H9 (cell line): ENCODE data around the gene GGACT. TPM values are rescaled to one million over a fixed set of nuclear protein-coding genes. Genes with fewer than 3 reads are reported as not detected.

ENCODE experiments used
- DNase-seq: peaks from one replicate; pipeline ENCODE4 v3.0.0-alpha.2; 2017
- H2AFZ ChIP-seq: one replicate; pipeline ENCODE4 v1.6.1; 2013; ENCODE audit warnings: mild to moderate bottlenecking, low read length, control low read depth, moderate library complexity
- H2AK5ac ChIP-seq: 2 replicates; pipeline ENCODE4 v1.6.1; 2013; ENCODE audit warnings: low read length, control low read depth, mixed read lengths; ENCODE audit not compliant: insufficient read length
- H2BK120ac ChIP-seq: one replicate; pipeline ENCODE4 v1.6.1; 2013; ENCODE audit warnings: low read depth, mild to moderate bottlenecking, low read length, control low read depth, inconsistent platforms; ENCODE audit not compliant: poor library complexity, severe bottlenecking
- H2BK12ac ChIP-seq: 2 replicates; pipeline ENCODE4 v1.6.1; 2013; ENCODE audit warnings: low read length, control low read depth, mixed read lengths, low read depth; ENCODE audit not compliant: insufficient read length
- H2BK15ac ChIP-seq: 2 replicates; pipeline ENCODE4 v1.6.1; 2013; ENCODE audit warnings: low read depth, low read length, control low read depth
- H2BK20ac ChIP-seq: one replicate; pipeline ENCODE4 v1.6.1; 2013; ENCODE audit warnings: low read depth, mild to moderate bottlenecking, low read length, control low read depth, inconsistent platforms; ENCODE audit not compliant: poor library complexity, severe bottlenecking
- H2BK5ac ChIP-seq: 2 replicates; pipeline ENCODE4 v1.6.1; 2013; ENCODE audit warnings: low read length, control low read depth, mixed read lengths; ENCODE audit not compliant: insufficient read length
- H3K14ac ChIP-seq: 2 replicates; pipeline ENCODE4 v1.6.1; 2013; ENCODE audit warnings: low read length, control low read depth; ENCODE audit not compliant: insufficient read depth
- H3K18ac ChIP-seq: 2 replicates; pipeline ENCODE4 v1.6.1; 2013; ENCODE audit warnings: low read depth, mild to moderate bottlenecking, mixed read lengths, low read length, control low read depth; ENCODE audit not compliant: insufficient read length
- H3K23ac ChIP-seq: 2 replicates; pipeline ENCODE4 v1.6.1; 2013; ENCODE audit warnings: low read length, control low read depth, mixed read lengths, low read depth; ENCODE audit not compliant: insufficient read length
- H3K23me2 ChIP-seq: 2 replicates; pipeline ENCODE4 v1.6.1; 2013; ENCODE audit warnings: low read depth, mild to moderate bottlenecking, mixed read lengths, low read length, control low read depth; ENCODE audit not compliant: insufficient read length, poor library complexity, severe bottlenecking
- H3K27ac ChIP-seq: 2 replicates; pipeline ENCODE4 v1.5.1; 2013; ENCODE audit warnings: low read length, control low read depth, mixed read lengths, low read depth; ENCODE audit not compliant: insufficient read length
- H3K27me3 ChIP-seq: 2 replicates; pipeline ENCODE4 v1.6.1; 2013; ENCODE audit warnings: low read length, control low read depth, inconsistent platforms; ENCODE audit not compliant: insufficient read depth
- H3K4ac ChIP-seq: 2 replicates; pipeline ENCODE4 v1.6.1; 2013; ENCODE audit warnings: low read depth, mild to moderate bottlenecking, control low read depth, inconsistent platforms, low read length, moderate library complexity
- H3K4me1 ChIP-seq: 2 replicates; pipeline ENCODE4 v1.6.1; 2013; ENCODE audit warnings: low read length, control low read depth, inconsistent platforms; ENCODE audit not compliant: insufficient read depth
- H3K4me2 ChIP-seq: 2 replicates; pipeline ENCODE4 v1.6.1; 2013; ENCODE audit warnings: low read length, control low read depth, mixed read lengths; ENCODE audit not compliant: insufficient read length, insufficient read depth
- H3K56ac ChIP-seq: 2 replicates; pipeline ENCODE4 v1.6.1; 2013; ENCODE audit warnings: low read depth, mild to moderate bottlenecking, mixed read lengths, low read length, control low read depth; ENCODE audit not compliant: insufficient read length
- H3K79me1 ChIP-seq: 2 replicates; pipeline ENCODE4 v1.6.1; 2013; ENCODE audit warnings: low read depth, mild to moderate bottlenecking, moderate library complexity, low read length, control low read depth, inconsistent platforms; ENCODE audit not compliant: insufficient read depth, poor library complexity, severe bottlenecking
- H3K79me2 ChIP-seq: 2 replicates; pipeline ENCODE4 v1.6.1; 2013; ENCODE audit warnings: low read length, control low read depth, inconsistent platforms; ENCODE audit not compliant: insufficient read depth
- H3K9ac ChIP-seq: 2 replicates; pipeline ENCODE4 v1.6.1; 2013; ENCODE audit warnings: low read length, control low read depth, mixed read lengths; ENCODE audit not compliant: insufficient read length; ENCODE audit errors: extremely low read depth
- H3K9me3 ChIP-seq: one replicate; pipeline ENCODE4 v1.6.1; 2013; ENCODE audit warnings: low read depth, low read length, inconsistent platforms; ENCODE audit not compliant: control insufficient read depth
- H3T11ph ChIP-seq: one replicate; pipeline ENCODE4 v1.6.1; 2013; ENCODE audit warnings: mild to moderate bottlenecking, low read length, control low read depth, inconsistent platforms
- H4K20me1 ChIP-seq: one replicate; pipeline ENCODE4 v1.6.1; 2013; ENCODE audit not compliant: control insufficient read depth, insufficient read length, insufficient read depth
- H4K5ac ChIP-seq: 2 replicates; pipeline ENCODE4 v1.6.1; 2013; ENCODE audit warnings: low read depth, mild to moderate bottlenecking, mixed read lengths, low read length, control low read depth; ENCODE audit not compliant: insufficient read length
- H4K8ac ChIP-seq: replicated peaks from 2 replicates; pipeline ENCODE4 v1.6.1; 2013; ENCODE audit warnings: low read length, control low read depth, mixed read lengths, low read depth; ENCODE audit not compliant: insufficient read length
- H4K91ac ChIP-seq: 2 replicates; pipeline ENCODE4 v1.6.1; 2013; ENCODE audit warnings: low read depth, mild to moderate bottlenecking, moderate library complexity, mixed read lengths, low read length, control low read depth; ENCODE audit not compliant: insufficient read length
- H3K27ac Mint-ChIP-seq, 3 experiments: 2 replicates in 2 of 3; 3 replicates in 1 of 3; pipeline ENCODE4 v1.8.0; 2020 to 2021; ENCODE audit warnings: mixed read lengths in 3 of 3, mild to moderate bottlenecking in 1 of 3, moderate library complexity in 1 of 3
- H3K27me3 Mint-ChIP-seq: 2 replicates; pipeline ENCODE4 v1.8.0; 2021; ENCODE audit warnings: low read depth, mild to moderate bottlenecking, moderate library complexity, mixed read lengths
- H3K36me3 Mint-ChIP-seq, 3 experiments: 2 replicates in 2 of 3; 3 replicates in 1 of 3; pipeline ENCODE4 v1.8.0; 2020 to 2021; ENCODE audit warnings: low read depth in 3 of 3, mixed read lengths in 3 of 3; ENCODE audit not compliant: insufficient read depth in 1 of 3
- H3K4me1 Mint-ChIP-seq, 2 experiments: 2 replicates each; pipeline ENCODE4 v1.8.0; 2020; ENCODE audit warnings: mixed read lengths in 2 of 2
- H3K4me3 Mint-ChIP-seq, 2 experiments: 2 replicates in 1 of 2; 3 replicates in 1 of 2; pipeline ENCODE4 v1.8.0; 2020 to 2021; ENCODE audit warnings: mild to moderate bottlenecking in 2 of 2, mixed read lengths in 2 of 2, moderate library complexity in 1 of 2
- H3K9me3 Mint-ChIP-seq, 2 experiments: 2 replicates in 1 of 2; 3 replicates in 1 of 2; pipeline ENCODE4 v1.8.0; 2020; ENCODE audit warnings: mild to moderate bottlenecking in 2 of 2, mixed read lengths in 2 of 2, moderate library complexity in 1 of 2
- WGBS: extraction: QIAGEN DNeasy Blood & Tissue Kit; methylation state at CpG from one replicate; pipeline ENCODE4 v1.1.7; 2013; ENCODE audit warnings: missing lambda C conversion rate, low lambda C conversion rate, mixed read lengths; ENCODE audit not compliant: insufficient read length; ENCODE audit errors: extremely low coverage; 5-methylcytosine and 5-hydroxymethylcytosine counted together
- total RNA-seq: library from RNA; stranded (reverse); gene quantifications from 2 replicates; pipeline ENCODE4 v1.2.1, GENCODE V29; 2021
- TF ChIP-seq, protein P1 (sequence below): fragments of 200-600 bp; sonication (generic); conservative IDR thresholded peaks from 3 replicates; pipeline ENCODE4 v1.8.0; 2021; ENCODE audit warnings: antibody characterized with exemption, mild to moderate bottlenecking

Gene GGACT
- total RNA-seq, 1 experiment from 2014 or later: 1.3 TPM

DNA sequence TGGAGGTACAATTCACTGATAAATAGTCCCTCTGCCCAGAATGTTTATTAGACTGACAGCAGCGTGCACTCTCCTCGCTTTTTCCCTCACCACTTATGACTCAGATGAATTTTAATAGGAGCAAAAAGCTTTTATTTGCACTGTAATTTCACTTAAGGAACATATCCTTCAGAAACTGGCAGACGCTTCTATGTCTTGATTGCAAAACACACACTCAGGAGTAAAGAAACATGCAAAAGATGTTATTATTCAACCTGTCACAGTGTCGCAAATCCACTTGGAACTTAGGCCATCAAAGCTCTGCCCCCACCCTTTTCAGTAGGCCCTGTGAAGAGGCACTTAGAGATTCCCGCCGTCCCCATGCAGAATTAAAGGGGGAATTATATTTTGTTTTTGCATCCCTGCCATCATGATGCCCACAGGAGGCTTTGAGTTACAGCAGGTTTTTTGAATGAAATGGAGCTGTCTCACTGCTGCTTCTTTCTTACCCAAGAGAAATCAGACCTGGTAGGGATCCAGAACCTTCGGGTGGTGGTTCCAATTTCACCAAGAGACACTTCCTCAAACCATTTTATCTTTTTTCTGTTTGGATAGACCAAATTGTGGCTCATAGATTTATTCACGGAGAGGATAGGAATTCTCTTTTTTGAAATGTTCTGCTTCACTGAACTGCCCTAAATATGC, 74.5 kb downstream of the GGACT start:
- WGBS: no CpG with 5 or more reads among the region's 8 CpGs
- Mint-ChIP-seq H3K4me1 (peaks cover 78 to 80% of the 10 kb centered on the region in 2 experiments), H3K4me3 (no peak overlapping the region), H3K9me3 (no peaks in the 10 kb centered on the region), H3K36me3 (peaks cover 0 to 7% (median 2%) of the 10 kb centered on the region in 3 experiments; a peak in 3 of 7 replicates), H3K27me3 (no peaks in the 10 kb centered on the region), H3K27ac (peak overlapping the region in 2 of 3 experiments; percentile 22 to 45; a peak in 2 of 7 replicates)
- no peak overlapping the region for H2AK5ac ChIP-seq
- H3K4me2 ChIP-seq: no peak overlapping the region
- no peak overlapping the region for H3T11ph ChIP-seq
- H3K4ac ChIP-seq: no peak overlapping the region
- no peak overlapping the region for H4K91ac ChIP-seq
- no peak overlapping the region for H4K8ac ChIP-seq
- H3K23me2 ChIP-seq: no peaks in the 10 kb centered on the region
- no peak overlapping the region for H2BK20ac ChIP-seq
- TF ChIP-seq, protein P1, sequence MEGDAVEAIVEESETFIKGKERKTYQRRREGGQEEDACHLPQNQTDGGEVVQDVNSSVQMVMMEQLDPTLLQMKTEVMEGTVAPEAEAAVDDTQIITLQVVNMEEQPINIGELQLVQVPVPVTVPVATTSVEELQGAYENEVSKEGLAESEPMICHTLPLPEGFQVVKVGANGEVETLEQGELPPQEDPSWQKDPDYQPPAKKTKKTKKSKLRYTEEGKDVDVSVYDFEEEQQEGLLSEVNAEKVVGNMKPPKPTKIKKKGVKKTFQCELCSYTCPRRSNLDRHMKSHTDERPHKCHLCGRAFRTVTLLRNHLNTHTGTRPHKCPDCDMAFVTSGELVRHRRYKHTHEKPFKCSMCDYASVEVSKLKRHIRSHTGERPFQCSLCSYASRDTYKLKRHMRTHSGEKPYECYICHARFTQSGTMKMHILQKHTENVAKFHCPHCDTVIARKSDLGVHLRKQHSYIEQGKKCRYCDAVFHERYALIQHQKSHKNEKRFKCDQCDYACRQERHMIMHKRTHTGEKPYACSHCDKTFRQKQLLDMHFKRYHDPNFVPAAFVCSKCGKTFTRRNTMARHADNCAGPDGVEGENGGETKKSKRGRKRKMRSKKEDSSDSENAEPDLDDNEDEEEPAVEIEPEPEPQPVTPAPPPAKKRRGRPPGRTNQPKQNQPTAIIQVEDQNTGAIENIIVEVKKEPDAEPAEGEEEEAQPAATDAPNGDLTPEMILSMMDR: no peak
- no peak overlapping the region for H4K5ac ChIP-seq
- peak overlapping the region; percentile 50 for H3K27ac ChIP-seq
- no peak overlapping the region for H3K18ac ChIP-seq
- no peaks in the 10 kb centered on the region for H3K9me3 ChIP-seq
- peak; percentile 23 for DNase-seq
- no peak overlapping the region for H3K14ac ChIP-seq
- H2AFZ ChIP-seq: no peak overlapping the region
- no peak overlapping the region for H2BK15ac ChIP-seq
- no peak overlapping the region for H3K56ac ChIP-seq
- H2BK12ac ChIP-seq: no peak overlapping the region
- H4K20me1 ChIP-seq: no peaks in the 10 kb centered on the region
- no peaks in the 10 kb centered on the region for H3K79me2 ChIP-seq
- H2BK5ac ChIP-seq: no peak overlapping the region
- H3K4me1 ChIP-seq: peaks cover 21% of the 10 kb centered on the region
- H3K9ac ChIP-seq: no peak overlapping the region
- no peak overlapping the region for H2BK120ac ChIP-seq
- H3K27me3 ChIP-seq: no peaks in the 10 kb centered on the region
- no peaks in the 10 kb centered on the region for H3K79me1 ChIP-seq
- no peak overlapping the region for H3K23ac ChIP-seq
